Lower lobe of right lung (tissue), 2 donors: ENCODE measurements around the gene UBE2H. TPM values are rescaled to one million over a fixed set of nuclear protein-coding genes. Genes with fewer than 3 reads are reported as not detected.

ENCODE experiments used
- ATAC-seq, 2 donors: fragments of 200-7000 bp; cut with Tn5 transposase; one replicate each; pipeline ENCODE4 v1.9.1; 2020 to 2022; ENCODE audit warnings: mild to moderate bottlenecking in 2 of 2, moderate library complexity in 2 of 2
- DNase-seq: peaks from one replicate; pipeline ENCODE4 v3.0.0-alpha.2; 2020
- H3K27ac ChIP-seq: fragments of 200-600 bp; one replicate; pipeline ENCODE4 v1.8.0; 2022
- H3K27me3 ChIP-seq: fragments of 200-600 bp; one replicate; pipeline ENCODE4 v1.8.0; 2022; ENCODE audit warnings: low read depth
- H3K36me3 ChIP-seq: fragments of 200-600 bp; one replicate; pipeline ENCODE4 v1.8.0; 2022; ENCODE audit warnings: mild to moderate bottlenecking
- H3K4me1 ChIP-seq: fragments of 200-600 bp; one replicate; pipeline ENCODE4 v1.8.0; 2022
- H3K4me3 ChIP-seq: fragments of 200-600 bp; one replicate; pipeline ENCODE4 v1.8.0; 2022; ENCODE audit warnings: mild to moderate bottlenecking
- H3K9me3 ChIP-seq: fragments of 200-600 bp; one replicate; pipeline ENCODE4 v1.8.0; 2022
- intact Hi-C: fragments of 100-400 bp; cut with DNase I; formaldehyde crosslinking; loops from one replicate; pipeline ENCODE4 v1.11.0; 2022
- total RNA-seq: library from RNA; stranded (reverse); fragmentation: NEBNext Ultra II Directional; extraction: Animal tissue kit (Norgen Biotek cat#: 25700); gene quantifications from one replicate; pipeline ENCODE4 v1.2.1, GENCODE V29; 2021
- TF ChIP-seq, protein P1 (sequence below): fragments of 200-600 bp; IDR thresholded peaks from one replicate; pipeline ENCODE4 v1.8.0; 2022; ENCODE audit warnings: antibody characterized with exemption, mild to moderate bottlenecking
- donor health status: DM: no; HTN: yes; CAD: no; lungs with severe emphysema.

The UBE2H gene
- total RNA-seq, 1 donor from 2014 or later, result 76.7 TPM

DNA sequence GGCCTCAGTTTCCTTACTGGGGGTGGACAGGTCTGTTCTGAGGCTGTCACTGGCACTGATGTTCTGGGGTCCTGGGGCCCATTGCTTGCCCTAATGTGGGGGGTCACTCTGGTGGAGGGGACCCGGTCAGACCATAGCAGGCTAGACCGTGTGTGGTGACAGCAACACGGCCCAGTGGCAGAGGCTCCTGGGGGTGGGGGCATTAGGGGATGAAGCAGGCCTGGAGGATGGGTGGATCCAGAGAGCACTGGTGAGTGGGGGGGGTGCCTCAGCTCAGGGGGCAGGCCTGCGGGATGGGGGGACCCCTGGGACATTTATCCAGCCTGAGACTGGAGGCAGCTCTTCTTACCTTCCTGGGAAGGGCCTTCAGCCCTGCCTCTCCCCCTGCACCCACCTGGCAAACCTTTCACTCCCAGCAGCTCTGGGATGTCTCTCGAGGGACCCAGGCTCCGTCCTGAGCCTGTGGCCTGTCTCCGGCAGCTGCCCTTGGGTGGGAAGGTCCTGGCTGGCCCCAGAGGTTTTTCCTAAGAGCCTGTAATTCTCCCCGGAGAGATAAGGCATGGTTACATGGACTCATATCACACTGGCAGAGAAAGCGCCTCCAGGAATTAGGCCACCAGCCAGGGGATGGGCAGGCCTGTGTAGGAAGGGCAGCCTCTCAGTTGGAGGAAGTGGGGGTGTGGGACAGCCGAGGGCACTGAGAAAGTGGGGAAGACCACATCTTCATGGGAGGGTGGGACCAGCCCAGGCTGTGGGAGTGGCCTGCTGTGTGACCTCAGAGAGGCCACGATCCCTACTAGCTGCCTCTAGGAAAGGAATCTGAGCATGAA lies 147.7 kb downstream of the UBE2H start:
- Histone ChIP-seq H3K4me3 (no peak overlapping the region), H3K27ac (no peak overlapping the region), H3K9me3 (no peaks in the 10 kb centered on the region), H3K27me3 (no peaks in the 10 kb centered on the region), H3K36me3 (no peaks in the 10 kb centered on the region), H3K4me1 (no peaks in the 10 kb centered on the region)
- TF ChIP-seq, protein P1, sequence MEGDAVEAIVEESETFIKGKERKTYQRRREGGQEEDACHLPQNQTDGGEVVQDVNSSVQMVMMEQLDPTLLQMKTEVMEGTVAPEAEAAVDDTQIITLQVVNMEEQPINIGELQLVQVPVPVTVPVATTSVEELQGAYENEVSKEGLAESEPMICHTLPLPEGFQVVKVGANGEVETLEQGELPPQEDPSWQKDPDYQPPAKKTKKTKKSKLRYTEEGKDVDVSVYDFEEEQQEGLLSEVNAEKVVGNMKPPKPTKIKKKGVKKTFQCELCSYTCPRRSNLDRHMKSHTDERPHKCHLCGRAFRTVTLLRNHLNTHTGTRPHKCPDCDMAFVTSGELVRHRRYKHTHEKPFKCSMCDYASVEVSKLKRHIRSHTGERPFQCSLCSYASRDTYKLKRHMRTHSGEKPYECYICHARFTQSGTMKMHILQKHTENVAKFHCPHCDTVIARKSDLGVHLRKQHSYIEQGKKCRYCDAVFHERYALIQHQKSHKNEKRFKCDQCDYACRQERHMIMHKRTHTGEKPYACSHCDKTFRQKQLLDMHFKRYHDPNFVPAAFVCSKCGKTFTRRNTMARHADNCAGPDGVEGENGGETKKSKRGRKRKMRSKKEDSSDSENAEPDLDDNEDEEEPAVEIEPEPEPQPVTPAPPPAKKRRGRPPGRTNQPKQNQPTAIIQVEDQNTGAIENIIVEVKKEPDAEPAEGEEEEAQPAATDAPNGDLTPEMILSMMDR, result no peak
- DNase-seq (no peak), ATAC-seq (peak in 1 of 2 donors; percentile 29)
- intact Hi-C loops, result no loop called here

DNA sequence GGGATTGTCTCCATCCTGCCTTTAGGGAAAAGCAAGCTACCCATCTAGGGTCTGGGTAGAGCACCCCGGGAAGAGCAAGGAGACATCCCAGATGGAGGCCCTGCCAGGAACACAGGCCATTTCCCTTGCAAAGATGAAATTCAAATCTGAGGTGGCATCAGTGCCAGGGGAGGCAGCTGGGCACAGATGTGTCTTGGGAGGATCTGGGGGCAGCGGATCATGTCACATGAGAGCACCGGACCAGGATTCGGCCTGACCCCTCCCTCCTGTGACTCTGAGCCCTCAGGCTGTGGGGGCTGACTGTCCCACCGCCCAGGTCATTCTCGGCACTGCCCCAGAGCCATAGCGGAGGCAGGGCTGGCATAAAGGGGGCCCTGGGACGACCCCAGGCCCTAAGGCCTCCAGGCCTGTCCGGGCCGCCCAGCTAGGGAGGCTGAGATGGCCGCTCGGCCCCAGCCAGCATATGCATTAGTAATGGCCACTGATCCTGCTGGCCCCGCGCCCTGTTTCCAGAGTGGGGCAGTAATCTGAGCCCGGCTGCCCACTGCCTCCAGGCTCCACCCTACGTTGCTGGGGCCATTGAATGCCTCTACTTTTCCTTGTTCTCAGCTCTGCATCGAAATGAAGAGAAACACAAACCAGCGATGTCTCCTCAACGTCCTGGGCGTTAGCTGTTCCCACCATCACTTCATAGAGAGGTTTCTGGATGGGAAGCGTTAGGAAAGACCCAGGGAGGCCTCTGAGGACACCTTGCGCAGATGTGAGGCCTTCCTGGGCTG lies 148.5 kb downstream of the UBE2H start:
- Histone ChIP-seq H3K36me3 (no peaks in the 10 kb centered on the region), H3K4me1 (no peaks in the 10 kb centered on the region), H3K9me3 (no peaks in the 10 kb centered on the region), H3K4me3 (no peak overlapping the region), H3K27me3 (no peaks in the 10 kb centered on the region), H3K27ac (no peak overlapping the region)
- peak in 1 of 2 donors; percentile 27 for ATAC-seq
- TF ChIP-seq, protein P1, result no peak
- DNase-seq, result no peak
- intact Hi-C loops, result no loop called here

DNA sequence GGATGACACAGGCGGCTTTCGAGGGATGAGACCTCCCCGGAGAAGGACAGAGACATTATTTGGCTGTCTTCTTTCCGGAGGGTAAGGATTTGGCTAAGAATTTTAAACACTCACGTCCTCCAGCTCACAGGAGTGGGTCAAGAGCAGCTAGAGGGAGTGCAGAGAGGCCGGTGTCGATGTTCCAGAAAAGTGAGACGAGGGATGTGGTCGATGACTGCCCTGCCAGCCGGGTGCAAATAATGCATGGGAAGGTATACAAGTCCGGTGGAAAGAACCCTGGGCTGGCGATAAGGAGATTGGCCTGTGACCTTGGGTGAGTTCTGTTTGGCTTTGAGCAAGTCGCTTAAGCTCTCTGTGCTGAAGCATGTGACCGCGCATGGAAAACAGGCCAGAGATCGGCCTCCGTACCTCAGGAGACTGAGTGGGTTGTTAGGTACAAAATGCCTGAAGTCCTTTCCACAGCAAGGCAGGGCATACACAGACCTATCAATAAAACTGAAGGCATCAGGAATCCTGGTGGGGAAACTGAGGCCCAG lies 149.1 kb downstream of the UBE2H start:
- DNase-seq, result no peak
- Histone ChIP-seq H3K27me3 (no peaks in the 10 kb centered on the region), H3K27ac (no peak overlapping the region), H3K9me3 (no peaks in the 10 kb centered on the region), H3K36me3 (no peaks in the 10 kb centered on the region), H3K4me3 (no peak overlapping the region), H3K4me1 (no peaks in the 10 kb centered on the region)
- TF ChIP-seq, protein P1, result no peak
- intact Hi-C loops, result no loop called here
- ATAC-seq, result no peak

DNA sequence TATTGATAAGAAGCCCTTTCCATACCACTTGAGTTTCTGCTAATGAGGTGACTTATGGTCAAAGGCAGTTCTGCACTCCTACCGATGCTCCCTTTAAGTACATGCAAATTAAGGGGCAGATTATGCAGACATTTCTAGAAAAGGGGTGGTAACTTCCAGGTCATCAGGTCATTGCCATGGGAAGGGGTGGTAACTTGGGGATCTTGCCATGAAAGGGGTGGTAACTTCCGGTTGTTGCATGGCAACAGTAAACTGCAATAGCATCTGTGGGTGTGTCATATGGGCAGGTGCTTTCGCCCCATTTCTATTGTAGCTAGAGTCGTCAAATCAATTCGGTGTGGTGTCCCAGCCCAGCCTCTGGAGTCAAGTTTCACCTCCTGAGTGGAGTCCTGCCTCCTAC lies 150.9 kb downstream of the UBE2H start:
- Histone ChIP-seq H3K27me3 (no peaks in the 10 kb centered on the region), H3K4me1 (no peaks in the 10 kb centered on the region), H3K4me3 (no peak overlapping the region), H3K27ac (no peak overlapping the region), H3K9me3 (no peaks in the 10 kb centered on the region), H3K36me3 (no peaks in the 10 kb centered on the region)
- no peak for DNase-seq
- intact Hi-C loops, result no loop called here
- no peak for ATAC-seq
- TF ChIP-seq, protein P1, result no peak

DNA sequence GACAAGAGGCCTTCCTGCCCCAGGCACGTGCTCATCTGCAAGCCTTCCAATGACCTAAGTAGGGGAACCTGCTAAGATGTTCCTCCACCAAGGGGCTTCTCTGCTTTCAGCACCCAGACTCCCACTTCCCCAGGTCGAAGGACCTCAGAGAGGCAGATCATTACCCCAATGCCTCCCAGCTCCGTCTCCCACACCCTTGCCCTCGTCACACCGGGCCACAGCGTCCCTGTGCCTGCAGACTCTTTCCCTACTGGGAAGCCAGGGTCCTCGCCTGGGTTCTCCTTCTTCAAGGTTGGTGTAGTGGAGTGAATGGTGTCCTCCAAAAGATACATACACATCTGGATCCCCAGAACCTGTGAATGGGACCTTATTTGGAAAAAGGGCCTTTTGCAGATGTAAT lies 151.9 kb downstream of the UBE2H start:
- H3K9me3 ChIP-seq, result no peaks in the 10 kb centered on the region
- H3K27me3 ChIP-seq, result no peaks in the 10 kb centered on the region
- DNase-seq (no peak), ATAC-seq (no peak)
- TF ChIP-seq, protein P1, result no peak
- H3K27ac ChIP-seq, result no peak overlapping the region
- H3K4me1 ChIP-seq, result no peaks in the 10 kb centered on the region
- intact Hi-C loops, result no loop called here
- H3K36me3 ChIP-seq, result no peaks in the 10 kb centered on the region
- no peak overlapping the region for H3K4me3 ChIP-seq
